Astrocyte (in vitro differentiated cells and primary cell): ENCODE data around the gene SRP72. TPM values are rescaled to one million over a fixed set of nuclear protein-coding genes. Genes with fewer than 3 reads are reported as not detected.

Experiments used
- DNase-seq: peaks from one replicate; pipeline ENCODE4 v3.0.0-alpha.2; 2010; ENCODE audit warnings: low read depth
- FAIRE-seq: peaks from 2 replicates; lab custom pipeline; 2011; peaks lifted over from hg19 to GRCh38; lab: Jason Lieb, UNC
- H2AFZ ChIP-seq: 2 replicates; pipeline ENCODE4 v1.6.0; 2012; ENCODE audit warnings: low read depth, low read length, inconsistent platforms
- H3K27ac ChIP-seq: 2 replicates; pipeline ENCODE4 v1.5.1; 2011; ENCODE audit warnings: low read depth, low read length, inconsistent platforms
- H3K27me3 ChIP-seq: 2 replicates; pipeline ENCODE4 v1.6.0; 2011; ENCODE audit warnings: low read length, inconsistent platforms; ENCODE audit not compliant: insufficient read depth
- H3K36me3 ChIP-seq: 2 replicates; pipeline ENCODE4 v1.5.1; 2011; ENCODE audit warnings: low read length, inconsistent platforms; ENCODE audit not compliant: insufficient read depth
- H3K4me1 ChIP-seq: 2 replicates; pipeline ENCODE4 v1.5.1; 2011; ENCODE audit warnings: low read length, inconsistent platforms; ENCODE audit not compliant: insufficient read depth
- H3K4me2 ChIP-seq: 2 replicates; pipeline ENCODE4 v1.6.0; 2012; ENCODE audit warnings: low read length, inconsistent platforms
- H3K4me3 ChIP-seq: 2 replicates; pipeline ENCODE4 v1.5.1; 2011; ENCODE audit warnings: low read depth, mild to moderate bottlenecking, low read length, inconsistent platforms; ENCODE audit not compliant: insufficient read depth
- H3K79me2 ChIP-seq: 2 replicates; pipeline ENCODE4 v1.6.0; 2012; ENCODE audit warnings: mild to moderate bottlenecking, low read length, inconsistent platforms; ENCODE audit not compliant: insufficient read depth
- H3K9ac ChIP-seq: 2 replicates; pipeline ENCODE4 v1.6.0; 2012; ENCODE audit warnings: mild to moderate bottlenecking, low read length, inconsistent platforms
- H3K9me3 ChIP-seq: 2 replicates; pipeline ENCODE4 v1.5.1; 2012; ENCODE audit warnings: low read depth, mild to moderate bottlenecking, low read length, inconsistent platforms; ENCODE audit not compliant: insufficient read depth
- H4K20me1 ChIP-seq: 2 replicates; pipeline ENCODE4 v1.6.0; 2012; ENCODE audit warnings: low read length, inconsistent platforms; ENCODE audit not compliant: insufficient read depth
- H3K27ac Mint-ChIP-seq: one replicate; pipeline ENCODE4 v1.8.0; 2021; ENCODE audit warnings: mild to moderate bottlenecking, mixed read lengths; ENCODE audit not compliant: unreplicated experiment
- H3K27me3 Mint-ChIP-seq: one replicate; pipeline ENCODE4 v1.8.0; 2021; ENCODE audit warnings: low read depth, mixed read lengths; ENCODE audit not compliant: unreplicated experiment
- H3K36me3 Mint-ChIP-seq: one replicate; pipeline ENCODE4 v1.8.0; 2021; ENCODE audit warnings: low read depth, mixed read lengths; ENCODE audit not compliant: unreplicated experiment
- H3K4me1 Mint-ChIP-seq: one replicate; pipeline ENCODE4 v1.8.0; 2021; ENCODE audit warnings: low read depth, mixed read lengths; ENCODE audit not compliant: unreplicated experiment
- H3K4me3 Mint-ChIP-seq: one replicate; pipeline ENCODE4 v1.8.0; 2021; ENCODE audit warnings: mild to moderate bottlenecking, moderate library complexity, mixed read lengths; ENCODE audit not compliant: unreplicated experiment
- H3K9me3 Mint-ChIP-seq: one replicate; pipeline ENCODE4 v1.8.0; 2021; ENCODE audit warnings: mild to moderate bottlenecking, mixed read lengths; ENCODE audit not compliant: unreplicated experiment
- CTCF ChIP-seq: IDR thresholded peaks from 2 replicates; pipeline ENCODE4 v1.5.1; 2011; ENCODE audit warnings: low read depth, mild to moderate bottlenecking, inconsistent platforms, low read length, moderate library complexity; ENCODE audit not compliant: insufficient read depth
- EZH2 ChIP-seq: IDR thresholded peaks from 2 replicates; pipeline ENCODE4 v1.6.1; 2012; ENCODE audit warnings: mild to moderate bottlenecking, low read length, inconsistent platforms; ENCODE audit not compliant: insufficient read depth
- total RNA-seq: library from RNA; stranded (reverse); gene quantifications from 2 replicates; pipeline ENCODE4 v1.2.1, GENCODE V29; 2021

SRP72 gene
- total RNA-seq, 1 donor from 2014 or later: 145 TPM

- no peak overlapping the region for H2AFZ ChIP-seq
- H3K4me3 ChIP-seq: no peak overlapping the region
- no peaks in the 10 kb centered on the region for H3K4me1 Mint-ChIP-seq
- no peak overlapping the region for H3K9ac ChIP-seq
- no peaks in the 10 kb centered on the region for H3K36me3 Mint-ChIP-seq
- H3K9me3 Mint-ChIP-seq: no peaks in the 10 kb centered on the region
- no peaks in the 10 kb centered on the region for H4K20me1 ChIP-seq
- peaks cover 2% of the 10 kb centered on the region for H3K4me1 ChIP-seq
- FAIRE-seq (no peak), DNase-seq (no peak)
- H3K27ac ChIP-seq: no peak overlapping the region
- H3K9me3 ChIP-seq: no peaks in the 10 kb centered on the region
- H3K27me3 Mint-ChIP-seq: peaks cover 2% of the 10 kb centered on the region
- no peak overlapping the region for H3K4me2 ChIP-seq
- no peaks in the 10 kb centered on the region for H3K27me3 ChIP-seq
- H3K4me3 Mint-ChIP-seq: no peak overlapping the region
- TF ChIP-seq EZH2: no peak
- no peak for TF ChIP-seq CTCF
- no peaks in the 10 kb centered on the region for H3K36me3 ChIP-seq
- no peak overlapping the region for H3K27ac Mint-ChIP-seq
- no peaks in the 10 kb centered on the region for H3K79me2 ChIP-seq
These were observed 68.5 kb downstream of the SRP72 start for GRCh38 chr4:56535915-56536314.

GRCh38 chr4:56537147-56537546, 69.7 kb downstream of the SRP72 start:
- Histone ChIP-seq H3K4me3 (no peak overlapping the region), H3K79me2 (no peaks in the 10 kb centered on the region), H2AFZ (no peak overlapping the region), H4K20me1 (no peaks in the 10 kb centered on the region), H3K27ac (no peak overlapping the region), H3K9ac (no peak overlapping the region), H3K4me1 (no peaks in the 10 kb centered on the region), H3K27me3 (no peaks in the 10 kb centered on the region), H3K36me3 (no peaks in the 10 kb centered on the region), H3K4me2 (no peak overlapping the region), H3K9me3 (no peaks in the 10 kb centered on the region)
- Mint-ChIP-seq H3K27ac (no peak overlapping the region), H3K4me3 (no peak overlapping the region), H3K9me3 (no peaks in the 10 kb centered on the region), H3K4me1 (no peaks in the 10 kb centered on the region), H3K27me3 (peaks cover 3% of the 10 kb centered on the region), H3K36me3 (no peaks in the 10 kb centered on the region)
- DNase-seq: no peak
- no peak for TF ChIP-seq CTCF
- FAIRE-seq: no peak

- no peaks in the 10 kb centered on the region for H3K9me3 ChIP-seq
- no peak overlapping the region for H3K4me2 ChIP-seq
- no peaks in the 10 kb centered on the region for H3K27me3 ChIP-seq
- DNase-seq: no peak
- no peak for FAIRE-seq
- H3K4me1 Mint-ChIP-seq: no peaks in the 10 kb centered on the region
- H3K4me3 ChIP-seq: no peak overlapping the region
- H3K9ac ChIP-seq: no peak overlapping the region
- no peak overlapping the region for H3K27ac ChIP-seq
- H3K9me3 Mint-ChIP-seq: no peaks in the 10 kb centered on the region
- H3K36me3 ChIP-seq: no peaks in the 10 kb centered on the region
- H2AFZ ChIP-seq: no peak overlapping the region
- peaks cover 3% of the 10 kb centered on the region for H3K27me3 Mint-ChIP-seq
- TF ChIP-seq CTCF (no peak), EZH2 (no peak)
- no peaks in the 10 kb centered on the region for H4K20me1 ChIP-seq
- no peak overlapping the region for H3K4me3 Mint-ChIP-seq
- no peak overlapping the region for H3K27ac Mint-ChIP-seq
- H3K36me3 Mint-ChIP-seq: no peaks in the 10 kb centered on the region
- no peaks in the 10 kb centered on the region for H3K4me1 ChIP-seq
- H3K79me2 ChIP-seq: no peaks in the 10 kb centered on the region
These were observed 73.4 kb downstream of the SRP72 start for GRCh38 chr4:56540826-56541225.
